ENCODE results near the gene SPINK6. TPM values are rescaled to one million over a fixed set of nuclear protein-coding genes. Genes with fewer than 3 reads are reported as not detected.

The SPINK6 gene
- total RNA-seq, 1 donor from 2014 or later: not detected

DNA sequence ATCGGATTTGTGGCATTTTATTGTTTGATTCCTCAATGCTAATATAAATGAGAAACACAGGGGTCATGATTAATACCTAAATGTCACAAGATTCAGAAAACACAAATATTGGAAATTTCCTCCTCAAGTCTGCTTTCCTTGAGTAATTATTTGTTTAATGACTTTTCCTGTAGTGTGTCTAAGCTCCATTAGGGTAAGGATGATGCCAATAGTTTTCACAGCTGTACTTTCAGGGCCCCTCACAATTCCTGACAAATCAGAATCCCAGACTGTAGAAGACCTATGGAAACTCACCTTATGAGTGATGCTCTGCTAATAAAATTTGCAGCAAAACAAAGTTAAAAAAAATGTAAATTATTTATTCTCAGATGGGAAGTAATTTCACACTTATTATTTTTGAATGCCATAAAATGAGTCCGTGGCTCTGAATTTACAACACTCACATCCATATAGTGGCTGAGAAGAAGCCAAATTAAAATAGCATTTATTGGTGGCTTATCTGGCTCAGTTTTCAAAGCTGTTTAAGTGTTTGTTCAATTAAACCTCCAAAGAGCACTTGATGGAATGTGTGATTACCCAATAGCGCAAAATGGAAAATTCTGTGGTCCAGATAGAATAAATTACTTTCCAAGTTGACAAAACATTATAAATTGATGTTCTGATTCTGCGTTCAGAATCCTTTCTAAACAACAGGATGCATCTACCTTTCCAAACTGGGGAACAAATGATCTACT is 36.1 kb upstream of the SPINK6 start:
- no peak for DNase-seq (ENCODE audit: low spot score)
- Mint-ChIP-seq H3K27me3 (ENCODE audit: low read depth) (peaks cover 23% of the 10 kb centered on the region), H3K27ac (ENCODE audit: unreplicated experiment) (no peak overlapping the region), H3K4me1 (ENCODE audit: low read depth) (no peaks in the 10 kb centered on the region), H3K4me3 (ENCODE audit: unreplicated experiment) (no peak overlapping the region), H3K36me3 (ENCODE audit: low read depth) (no peaks in the 10 kb centered on the region), H3K9me3 (ENCODE audit: low read depth) (no peaks in the 10 kb centered on the region)
- TF ChIP-seq, protein P1, sequence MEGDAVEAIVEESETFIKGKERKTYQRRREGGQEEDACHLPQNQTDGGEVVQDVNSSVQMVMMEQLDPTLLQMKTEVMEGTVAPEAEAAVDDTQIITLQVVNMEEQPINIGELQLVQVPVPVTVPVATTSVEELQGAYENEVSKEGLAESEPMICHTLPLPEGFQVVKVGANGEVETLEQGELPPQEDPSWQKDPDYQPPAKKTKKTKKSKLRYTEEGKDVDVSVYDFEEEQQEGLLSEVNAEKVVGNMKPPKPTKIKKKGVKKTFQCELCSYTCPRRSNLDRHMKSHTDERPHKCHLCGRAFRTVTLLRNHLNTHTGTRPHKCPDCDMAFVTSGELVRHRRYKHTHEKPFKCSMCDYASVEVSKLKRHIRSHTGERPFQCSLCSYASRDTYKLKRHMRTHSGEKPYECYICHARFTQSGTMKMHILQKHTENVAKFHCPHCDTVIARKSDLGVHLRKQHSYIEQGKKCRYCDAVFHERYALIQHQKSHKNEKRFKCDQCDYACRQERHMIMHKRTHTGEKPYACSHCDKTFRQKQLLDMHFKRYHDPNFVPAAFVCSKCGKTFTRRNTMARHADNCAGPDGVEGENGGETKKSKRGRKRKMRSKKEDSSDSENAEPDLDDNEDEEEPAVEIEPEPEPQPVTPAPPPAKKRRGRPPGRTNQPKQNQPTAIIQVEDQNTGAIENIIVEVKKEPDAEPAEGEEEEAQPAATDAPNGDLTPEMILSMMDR (IDR thresholded peaks at IDR 0.05): no peak

DNA sequence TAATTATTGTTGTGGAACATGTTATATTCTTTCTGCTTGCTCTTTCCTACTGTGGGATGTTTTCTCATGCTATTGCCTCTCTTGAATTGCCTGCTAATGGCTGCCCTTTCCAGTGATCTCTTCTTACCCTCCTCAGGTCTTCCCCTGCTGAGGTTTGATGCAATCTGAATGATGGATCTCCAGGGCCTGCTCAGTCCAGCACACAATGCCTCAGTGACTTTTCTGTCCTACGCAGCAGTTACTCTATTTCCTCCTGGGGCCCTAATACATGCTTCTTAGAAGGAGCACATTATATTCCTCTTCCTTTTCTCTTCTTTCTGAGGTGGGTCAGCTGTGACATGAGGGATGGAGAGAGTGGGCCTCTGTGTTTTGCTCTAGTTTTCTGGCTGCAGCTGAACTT is 34.6 kb upstream of the SPINK6 start, which contains the start of gene SPINK14:
TSS of gene SPINK14 (plus strand) at position 301 of the 400 bp plus-strand sequence. CDS start 1,187 bp downstream, outside the sequence.
- Mint-ChIP-seq H3K27ac (ENCODE audit: unreplicated experiment) (no peak within 1 kb of the TSS), H3K4me3 (ENCODE audit: unreplicated experiment) (no peak within 1 kb of the TSS), H3K27me3 (ENCODE audit: low read depth) (peaks cover 27% of the 10 kb centered on the region), H3K9me3 (ENCODE audit: low read depth) (no peaks in the 10 kb centered on the region), H3K4me1 (ENCODE audit: low read depth) (no peaks in the 10 kb centered on the region), H3K36me3 (ENCODE audit: low read depth) (no peaks in the 10 kb centered on the region)
- TF ChIP-seq, protein P1 (IDR thresholded peaks at IDR 0.05): no peak
- no peak for DNase-seq (ENCODE audit: low spot score)

DNA sequence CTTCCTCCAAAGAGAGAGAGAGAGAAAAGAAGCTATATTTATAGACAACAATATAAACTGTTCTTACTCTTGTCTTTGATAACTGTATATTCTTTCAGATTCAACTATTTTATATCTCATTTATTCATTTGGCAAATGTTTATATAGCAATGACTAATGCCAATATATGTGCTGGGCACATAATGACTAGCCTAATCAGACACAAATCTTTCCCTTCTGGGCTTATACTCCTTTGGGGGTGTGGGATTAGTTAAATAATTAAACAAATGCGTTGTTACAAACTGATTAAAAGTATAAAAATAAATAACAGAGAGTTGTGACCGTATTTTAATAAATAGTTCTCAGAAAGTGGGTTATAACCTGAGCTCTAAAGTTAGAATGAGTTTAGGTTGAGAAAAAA is 30.5 kb upstream of the SPINK6 start:
- TF ChIP-seq, protein P1 (IDR thresholded peaks at IDR 0.05): no peak
- H3K27me3 Mint-ChIP-seq (ENCODE audit: low read depth): peaks cover 42% of the 10 kb centered on the region
- no peak overlapping the region for H3K4me3 Mint-ChIP-seq (ENCODE audit: unreplicated experiment)
- H3K36me3 Mint-ChIP-seq (ENCODE audit: low read depth): no peaks in the 10 kb centered on the region
- H3K4me1 Mint-ChIP-seq (ENCODE audit: low read depth): no peaks in the 10 kb centered on the region
- H3K9me3 Mint-ChIP-seq (ENCODE audit: low read depth): no peaks in the 10 kb centered on the region
- no peak for DNase-seq (ENCODE audit: low spot score)
- no peak overlapping the region for H3K27ac Mint-ChIP-seq (ENCODE audit: unreplicated experiment)

DNA sequence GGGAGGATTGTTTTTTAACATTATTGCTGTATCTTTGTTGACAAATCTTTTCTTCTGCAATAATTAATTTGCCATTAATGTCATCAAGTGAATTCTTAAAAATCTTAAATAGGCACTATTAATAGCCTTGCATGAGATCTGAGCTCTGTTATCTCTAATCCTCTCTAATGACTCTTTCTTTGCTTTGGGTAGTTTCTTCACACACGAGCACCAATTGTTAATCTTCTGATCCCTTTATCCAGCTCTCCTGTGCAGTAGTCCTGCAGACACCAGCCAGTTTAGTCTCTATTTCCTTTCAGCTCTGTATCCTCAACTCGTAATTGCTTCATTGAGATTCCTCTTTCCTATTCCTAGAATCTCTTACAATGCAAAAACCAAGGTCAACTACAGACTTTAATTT is 26.4 kb upstream of the SPINK6 start:
- H3K4me1 Mint-ChIP-seq (ENCODE audit: low read depth): no peaks in the 10 kb centered on the region
- no peak overlapping the region for H3K27ac Mint-ChIP-seq (ENCODE audit: unreplicated experiment)
- no peak overlapping the region for H3K4me3 Mint-ChIP-seq (ENCODE audit: unreplicated experiment)
- no peaks in the 10 kb centered on the region for H3K9me3 Mint-ChIP-seq (ENCODE audit: low read depth)
- DNase-seq (ENCODE audit: low spot score): no peak
- TF ChIP-seq, protein P1 (IDR thresholded peaks at IDR 0.05): no peak
- no peaks in the 10 kb centered on the region for H3K36me3 Mint-ChIP-seq (ENCODE audit: low read depth)
- peaks cover 48% of the 10 kb centered on the region for H3K27me3 Mint-ChIP-seq (ENCODE audit: low read depth)

DNA sequence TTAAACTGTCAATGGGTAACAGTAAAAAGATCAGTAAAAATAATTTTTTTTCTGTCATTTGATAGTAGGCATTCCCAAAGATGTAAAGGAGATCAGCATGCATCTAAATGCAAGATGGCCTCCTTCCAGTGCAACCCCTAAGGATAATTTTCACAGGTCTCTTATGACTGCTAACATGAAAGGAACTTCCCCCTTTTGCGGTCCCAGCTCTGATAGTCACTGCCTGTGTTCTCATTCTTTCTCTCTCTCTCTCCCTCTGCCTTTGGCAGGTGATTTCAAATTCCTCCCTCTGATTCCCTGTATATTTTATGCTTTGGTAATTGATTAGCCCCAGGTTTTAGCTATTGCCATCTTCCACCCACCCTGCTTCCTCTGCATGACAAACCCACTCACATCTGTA is 25.6 kb upstream of the SPINK6 start:
- no peak overlapping the region for H3K27ac Mint-ChIP-seq (ENCODE audit: unreplicated experiment)
- TF ChIP-seq, protein P1 (IDR thresholded peaks at IDR 0.05): no peak

More for the DNA sequence above, 25.6 kb upstream of the SPINK6 start:
- Mint-ChIP-seq H3K9me3 (ENCODE audit: low read depth) (no peaks in the 10 kb centered on the region), H3K27me3 (ENCODE audit: low read depth) (peaks cover 53% of the 10 kb centered on the region), H3K4me1 (ENCODE audit: low read depth) (no peaks in the 10 kb centered on the region), H3K4me3 (ENCODE audit: unreplicated experiment) (no peak overlapping the region), H3K36me3 (ENCODE audit: low read depth) (no peaks in the 10 kb centered on the region)
- no peak for DNase-seq (ENCODE audit: low spot score)

All from chondrocyte (in vitro differentiated cells).